HG02884 (cell line): ENCODE results near the gene C4B.
"Not testable (repeated sequence)": the region's sequence is repeated elsewhere in the genome, so short reads cannot be mapped to it uniquely, and the experiment has no call there.

ENCODE experiments used
- ATAC-seq: cut with Tn5 transposase; IDR thresholded peaks from one replicate; pipeline ENCODE4 v1.9.1; 2021; ENCODE audit warnings: mild to moderate bottlenecking, moderate library complexity; ENCODE audit not compliant: unreplicated experiment

The C4B gene

GRCh38 chr6:32014547-32014946 lies at the start of gene C4B:
C4B (plus strand) TSS chr6:32014795; CDS start chr6:32014846, 51 bp downstream.
- not testable (repeated sequence) for ATAC-seq

GRCh38 chr6:31965700-31966099 lies 48.9 kb upstream of the C4B start:
- ATAC-seq = no peak

- no peak for ATAC-seq
These were observed 48.1 kb upstream of the C4B start for GRCh38 chr6:31966506-31966905.

- ATAC-seq = no peak
These were observed 47.3 kb upstream of the C4B start for GRCh38 chr6:31966997-31967925.

- no peak for ATAC-seq
These were observed 46.7 kb upstream of the C4B start for GRCh38 chr6:31967926-31968320.

GRCh38 chr6:31968326-31968725 lies 46.3 kb upstream of the C4B start:
- no peak for ATAC-seq

GRCh38 chr6:31968791-31969711 lies 45.5 kb upstream of the C4B start:
- no peak for ATAC-seq

GRCh38 chr6:31969712-31970603 lies 44.6 kb upstream of the C4B start:
- ATAC-seq = no peak

GRCh38 chr6:31970604-31971271 lies 43.9 kb upstream of the C4B start:
- ATAC-seq = no peak

- no peak for ATAC-seq
These were observed 43.2 kb upstream of the C4B start for GRCh38 chr6:31971279-31971992.

- peak; percentile 87 for ATAC-seq
These were observed 42.4 kb upstream of the C4B start, which contains the start of gene DXO for GRCh38 chr6:31971993-31972708. DXO (minus strand) TSS chr6:31972138; CDS start chr6:31971675, 463 bp downstream.

- no peak for ATAC-seq
These were observed 41.8 kb upstream of the C4B start for GRCh38 chr6:31972709-31973350.

GRCh38 chr6:31976065-31976464 lies 38.5 kb upstream of the C4B start:
- ATAC-seq = not testable (repeated sequence)

GRCh38 chr6:31977816-31978431 lies 36.7 kb upstream of the C4B start:
- no peak for ATAC-seq

GRCh38 chr6:31978831-31979230 lies 35.8 kb upstream of the C4B start:
- ATAC-seq = no peak

GRCh38 chr6:31979238-31979898 lies 35.2 kb upstream of the C4B start:
- no peak for ATAC-seq

- not testable (repeated sequence) for ATAC-seq
These were observed 34.3 kb upstream of the C4B start for GRCh38 chr6:31980195-31980876.
